DND-41 (cell line): ENCODE data around the gene CENPVL3.
"Not testable (repeated sequence)": the region's sequence is repeated elsewhere in the genome, so short reads cannot be mapped to it uniquely, and the experiment has no call there.

Experiments used
- ATAC-seq: fragments of 200-7000 bp; cut with Tn5 transposase; 3 replicates; pipeline ENCODE4 v1.9.1; 2021; ENCODE audit warnings: low read depth; ENCODE audit not compliant: insufficient read depth
- DNase-seq: peaks from one replicate; pipeline ENCODE4 v3.0.0-alpha.2; 2020
- H2AFZ ChIP-seq: 2 replicates; pipeline ENCODE4 v1.6.0; 2012; ENCODE audit warnings: low read depth, low read length
- H3K27ac ChIP-seq: 2 replicates; pipeline ENCODE4 v1.5.1; 2012; ENCODE audit warnings: low read length, inconsistent platforms
- H3K27me3 ChIP-seq: fragments of 200-600 bp; sonication (generic); 2 replicates; pipeline ENCODE4 v1.6.0; 2012; ENCODE audit warnings: low read length, mild to moderate bottlenecking, inconsistent platforms; ENCODE audit not compliant: insufficient read depth, poor library complexity
- H3K36me3 ChIP-seq: 2 replicates; pipeline ENCODE4 v1.5.1; 2012; ENCODE audit warnings: low read length, inconsistent platforms; ENCODE audit not compliant: insufficient read depth
- H3K4me1 ChIP-seq: 2 replicates; pipeline ENCODE4 v1.5.1; 2012; ENCODE audit warnings: mild to moderate bottlenecking, low read length; ENCODE audit not compliant: insufficient read depth
- H3K4me2 ChIP-seq: 2 replicates; pipeline ENCODE4 v1.6.0; 2012; ENCODE audit warnings: mild to moderate bottlenecking, moderate library complexity, low read length, inconsistent platforms; ENCODE audit not compliant: insufficient read depth
- H3K4me3 ChIP-seq, 2 experiments: fragments of 200-600 bp in 1 of 2; shearing (Covaris generic) in 1 of 2; 2 replicates each; pipeline ENCODE4 v1.5.1; 2012 to 2016; ENCODE audit warnings: inconsistent platforms in 2 of 2, low read length in 2 of 2, mild to moderate bottlenecking in 2 of 2, low read depth in 1 of 2, moderate library complexity in 1 of 2
- H3K79me2 ChIP-seq: 2 replicates; pipeline ENCODE4 v1.6.0; 2012; ENCODE audit warnings: low read length, inconsistent platforms; ENCODE audit not compliant: insufficient read depth
- H3K9ac ChIP-seq: 2 replicates; pipeline ENCODE4 v1.6.0; 2012; ENCODE audit warnings: low read depth, mild to moderate bottlenecking, inconsistent platforms, low read length, moderate library complexity
- H3K9me3 ChIP-seq: 2 replicates; pipeline ENCODE4 v1.5.1; 2012; ENCODE audit warnings: low read length, moderate library complexity, mild to moderate bottlenecking, inconsistent platforms; ENCODE audit not compliant: insufficient read depth, severe bottlenecking
- H4K20me1 ChIP-seq: 2 replicates; pipeline ENCODE4 v1.6.0; 2012; ENCODE audit warnings: low read length; ENCODE audit not compliant: insufficient read depth
- CTCF ChIP-seq: IDR thresholded peaks from 2 replicates; pipeline ENCODE4 v1.5.1; 2012; ENCODE audit warnings: borderline replicate concordance, low read length, moderate library complexity, mild to moderate bottlenecking; ENCODE audit not compliant: poor library complexity, severe bottlenecking; ENCODE audit errors: extremely low read depth
- EZH2 ChIP-seq: IDR thresholded peaks from 3 replicates; pipeline ENCODE4 v1.6.1; 2012; ENCODE audit warnings: borderline replicate concordance, low read depth, mild to moderate bottlenecking, moderate library complexity, low read length, inconsistent platforms; ENCODE audit not compliant: severe bottlenecking

Gene CENPVL3

GRCh38 chrX:51618241-51619155 lies at the start of gene CENPVL3:
CENPVL3 (minus strand) TSS chrX:51618912; CDS start chrX:51618873, 39 bp downstream.
- not testable (repeated sequence) for H3K36me3 ChIP-seq, H3K4me2 ChIP-seq, DNase-seq, ATAC-seq, H3K9ac ChIP-seq, H3K4me3 ChIP-seq, H3K27ac ChIP-seq, H3K4me1 ChIP-seq, H3K9me3 ChIP-seq, H3K27me3 ChIP-seq, H4K20me1 ChIP-seq, H2AFZ ChIP-seq, H3K79me2 ChIP-seq

- H3K4me1 ChIP-seq = no peaks in the 10 kb centered on the region
- no peaks in the 10 kb centered on the region for H3K27me3 ChIP-seq
- no peaks in the 10 kb centered on the region for H3K9me3 ChIP-seq
- no peak overlapping the region for H2AFZ ChIP-seq
- H3K9ac ChIP-seq = no peak overlapping the region
- DNase-seq = no peak
- no peaks in the 10 kb centered on the region for H4K20me1 ChIP-seq
- no peak for ATAC-seq
- no peaks in the 10 kb centered on the region for H3K79me2 ChIP-seq
- H3K4me2 ChIP-seq = no peak overlapping the region
- H3K4me3 ChIP-seq = no peak overlapping the region
- H3K27ac ChIP-seq = no peak overlapping the region
- H3K36me3 ChIP-seq = no peaks in the 10 kb centered on the region
- TF ChIP-seq CTCF (no peak), EZH2 (no peak)
Measured at GRCh38 chrX:51665981-51666380, 47.3 kb upstream of the CENPVL3 start.

GRCh38 chrX:51643377-51643776 lies 24.7 kb upstream of the CENPVL3 start:
- DNase-seq = no peak
- H3K27ac ChIP-seq = no peak overlapping the region
- ATAC-seq = no peak
- no peak for TF ChIP-seq CTCF
- TF ChIP-seq EZH2 = no peak
- no peaks in the 10 kb centered on the region for H3K79me2 ChIP-seq
- no peaks in the 10 kb centered on the region for H3K27me3 ChIP-seq
- H3K36me3 ChIP-seq = no peaks in the 10 kb centered on the region
- H3K9ac ChIP-seq = no peak overlapping the region
- no peaks in the 10 kb centered on the region for H4K20me1 ChIP-seq
- H3K4me1 ChIP-seq = no peaks in the 10 kb centered on the region
- H2AFZ ChIP-seq = no peak overlapping the region
- no peaks in the 10 kb centered on the region for H3K9me3 ChIP-seq
- no peak overlapping the region for H3K4me2 ChIP-seq
- no peak overlapping the region for H3K4me3 ChIP-seq

- TF ChIP-seq EZH2 = no peak
- peak; percentile 44 for TF ChIP-seq CTCF
- Histone ChIP-seq H3K4me1 (no peaks in the 10 kb centered on the region), H3K4me3 (no peak overlapping the region), H3K79me2 (no peaks in the 10 kb centered on the region), H3K9me3 (no peaks in the 10 kb centered on the region), H3K27me3 (no peaks in the 10 kb centered on the region), H3K9ac (no peak overlapping the region), H3K36me3 (no peaks in the 10 kb centered on the region), H2AFZ (no peak overlapping the region), H4K20me1 (no peaks in the 10 kb centered on the region), H3K27ac (no peak overlapping the region), H3K4me2 (no peak overlapping the region)
- ATAC-seq (no peak), DNase-seq (peak; percentile 4)
Measured at GRCh38 chrX:51641421-51642021, 22.8 kb upstream of the CENPVL3 start.

DNA sequence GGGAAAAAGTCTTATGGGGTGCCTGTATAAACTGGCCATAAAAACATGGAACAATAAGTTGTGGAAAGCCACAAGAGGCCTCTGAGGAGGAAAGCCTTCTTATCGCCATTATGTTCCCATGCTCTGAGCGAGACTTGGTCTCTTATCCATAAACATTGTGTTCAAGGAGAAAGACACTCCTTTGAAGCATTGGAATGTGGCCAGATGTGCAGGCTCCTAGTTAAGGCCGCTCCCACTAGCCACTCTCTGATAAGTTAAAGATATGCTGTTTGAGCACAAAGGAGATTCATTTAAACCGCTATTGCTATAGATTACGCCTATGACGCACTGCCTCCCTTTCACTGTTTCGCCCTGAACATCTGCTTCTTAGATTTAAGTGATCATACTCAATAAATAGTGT lies 17.8 kb upstream of the CENPVL3 start:
- not testable (repeated sequence) for H3K79me2 ChIP-seq, H3K27me3 ChIP-seq, H2AFZ ChIP-seq, H4K20me1 ChIP-seq, ATAC-seq, H3K9ac ChIP-seq, H3K4me3 ChIP-seq, H3K27ac ChIP-seq, H3K4me2 ChIP-seq, H3K9me3 ChIP-seq, H3K4me1 ChIP-seq, H3K36me3 ChIP-seq, DNase-seq
